Smooth muscle cell of the coronary artery (primary cell): ENCODE data around the gene NAALADL1. TPM values are rescaled to one million over a fixed set of nuclear protein-coding genes. Genes with fewer than 3 reads are reported as not detected.

Experiments used
- total RNA-seq: library from RNA; depleted of rRNA; stranded (reverse); fragments of >200 nt; gene quantifications from 2 replicates; pipeline ENCODE4 v1.2.3, GENCODE V29; 2014; ENCODE audit warnings: low replicate concordance

The NAALADL1 gene
- total RNA-seq = 13.1 and 25.5 TPM in 2 replicates

GRCh38 chr11:65058419-65059054 lies at the start of gene NAALADL1:
Gene NAALADL1, minus strand, starts transcription at chr11:65058553. Its CDS starts 32 bp downstream, at chr11:65058521.

GRCh38 chr11:65095974-65096806 lies 37.8 kb upstream of the NAALADL1 start, which contains the start of gene VPS51:
Gene VPS51, plus strand, starts transcription at chr11:65096214. Its CDS starts 37 bp downstream, at chr11:65096251.

GRCh38 chr11:65083834-65084597 lies 25.7 kb upstream of the NAALADL1 start, which contains the start of the genes CDCA5 and ZFPL1:
Gene CDCA5, minus strand, starts transcription at chr11:65084040. Its CDS starts 62 bp downstream, at chr11:65083978.
Gene ZFPL1, plus strand, starts transcription at chr11:65084222. Its CDS starts 477 bp downstream, at chr11:65084699.

DNA sequence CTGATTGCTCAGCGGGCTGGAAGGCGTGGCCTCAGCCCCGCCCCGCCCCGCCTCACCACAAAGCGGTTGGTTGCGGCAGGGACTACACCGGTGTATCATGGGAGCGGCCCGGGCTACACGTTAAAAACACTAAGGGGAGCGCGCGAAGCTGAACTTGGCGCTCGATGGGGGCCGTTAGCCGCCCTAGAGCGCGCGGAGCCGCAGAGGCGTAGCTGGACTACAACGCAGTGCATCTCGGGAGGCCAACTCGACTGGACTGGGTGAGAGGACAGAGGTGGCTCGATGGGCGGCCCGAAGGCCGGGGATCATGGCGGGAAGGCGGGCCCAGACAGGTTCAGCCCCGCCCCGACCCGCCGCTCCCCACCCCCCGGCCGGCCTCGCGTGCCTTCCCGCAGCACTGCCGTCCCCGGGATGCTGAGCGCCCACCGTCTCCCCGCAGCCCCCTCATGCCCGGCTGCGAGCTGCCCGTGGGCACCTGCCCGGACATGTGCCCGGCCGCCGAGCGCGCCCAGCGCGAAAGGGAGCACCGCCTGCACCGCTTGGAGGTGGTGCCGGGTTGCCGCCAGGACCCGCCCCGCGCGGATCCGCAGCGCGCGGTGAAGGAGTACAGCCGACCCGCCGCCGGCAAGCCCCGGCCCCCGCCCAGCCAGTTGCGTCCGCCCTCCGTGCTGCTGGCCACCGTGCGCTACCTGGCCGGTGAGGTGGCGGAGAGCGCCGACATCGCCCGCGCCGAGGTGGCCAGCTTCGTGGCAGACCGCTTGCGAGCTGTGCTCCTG lies 17.3 kb downstream of the NAALADL1 start, which contains the start of gene SAC3D1:
TSS of gene SAC3D1 (plus strand) at position 364 of the 776 bp plus-strand sequence. CDS start at position 447, 83 bp downstream.

GRCh38 chr11:65027213-65028067 lies 30.9 kb downstream of the NAALADL1 start, which contains the start of gene SNX15:
Gene SNX15, plus strand, starts transcription at chr11:65027439. Its CDS starts 99 bp downstream, at chr11:65027538.

GRCh38 chr11:65013888-65014725 lies 44.2 kb downstream of the NAALADL1 start, which contains the start of gene ARL2:
Gene ARL2, plus strand, starts transcription at chr11:65014160. Its CDS starts 48 bp downstream, at chr11:65014208.

GRCh38 chr11:64996710-64997380 lies 61.5 kb downstream of the NAALADL1 start, which contains the start of gene BATF2:
Gene BATF2, minus strand, starts transcription at chr11:64996971. Its CDS starts 57 bp downstream, at chr11:64996914.

Other genes with a start within 250 kb of the NAALADL1 start
- 11.1 and 11.3 TPM in 2 replicates for gene MEN1, start 248.0 kb downstream of the NAALADL1 start, total RNA-seq
- under 0.01 and 0.08 TPM in 2 replicates for gene CDC42BPG, start 213.9 kb downstream of the NAALADL1 start, total RNA-seq
- 71.9 and 97.1 TPM in 2 replicates for gene EHD1, start 179.9 kb downstream of the NAALADL1 start, total RNA-seq
- 5.6 and 9.2 TPM in 2 replicates for gene ATG2A, start 141.3 kb downstream of the NAALADL1 start, total RNA-seq
- 4.3 and 8.9 TPM in 2 replicates for gene PPP2R5B, start 133.9 kb downstream of the NAALADL1 start, total RNA-seq
- gene GPHA2, start 122.7 kb downstream of the NAALADL1 start, total RNA-seq = not detected in 2 replicates
- not detected in 2 replicates for gene MAJIN, start 86.4 kb downstream of the NAALADL1 start, total RNA-seq
- 0.15 TPM in 1 of 2 replicates, not detected in the other for gene BATF2, start 61.6 kb downstream of the NAALADL1 start, total RNA-seq
- gene ARL2, start 44.4 kb downstream of the NAALADL1 start, total RNA-seq = 91.6 and 106 TPM in 2 replicates
- gene SNX15, start 31.1 kb downstream of the NAALADL1 start, total RNA-seq = 5.9 TPM in 2 replicates
- 6.3 and 8.6 TPM in 2 replicates for gene SAC3D1, start 17.3 kb downstream of the NAALADL1 start, total RNA-seq
- 0.35 and 2.2 TPM in 2 replicates for gene CDCA5, start 25.5 kb upstream of the NAALADL1 start, total RNA-seq
- gene ZFPL1, start 25.7 kb upstream of the NAALADL1 start, total RNA-seq = 21.5 and 40.3 TPM in 2 replicates
- 215 and 350 TPM in 2 replicates for gene VPS51, start 37.7 kb upstream of the NAALADL1 start, total RNA-seq
- gene TM7SF2, start 53.3 kb upstream of the NAALADL1 start, total RNA-seq = 7.6 and 8.8 TPM in 2 replicates
- 3.0 and 7.5 TPM in 2 replicates for gene ZNHIT2, start 59.1 kb upstream of the NAALADL1 start, total RNA-seq
- gene FAU, start 63.6 kb upstream of the NAALADL1 start, total RNA-seq = 499 and 518 TPM in 2 replicates
- gene MRPL49, start 63.8 kb upstream of the NAALADL1 start, total RNA-seq = 25.4 and 41.2 TPM in 2 replicates
- 11.7 and 19.7 TPM in 2 replicates for gene SYVN1, start 76.0 kb upstream of the NAALADL1 start, total RNA-seq
- not detected in 2 replicates for gene SPDYC, start 111.7 kb upstream of the NAALADL1 start, total RNA-seq
- gene CAPN1, start 123.4 kb upstream of the NAALADL1 start, total RNA-seq = 49.4 and 94.9 TPM in 2 replicates
- gene POLA2, start 203.4 kb upstream of the NAALADL1 start, total RNA-seq = 3.4 and 3.9 TPM in 2 replicates